ENCODE data around the gene IQSEC1. TPM values are rescaled to one million over a fixed set of nuclear protein-coding genes. Genes with fewer than 3 reads are reported as not detected.

IQSEC1 gene
- total and polyA plus RNA-seq, 2 of the 8 experiments (the other 6 are each of a cell fraction or from before 2014, with no cell fraction given) = 6.8 to 28.8 TPM

- no peaks in the 10 kb centered on the region for H3K79me1 ChIP-seq (ENCODE audit: low read depth, low read length)
- no peak overlapping the region for H3K9ac ChIP-seq (replicated peaks in 1 of 4; ENCODE audit: extremely low read depth in 1 of 4, low read depth in 3 of 4, low read length in 3 of 4)
- POLR2A ChIA-PET (ENCODE audit: partially characterized antibody) = interaction anchor here (1.0 to 1.8 kb wide), 5 partner anchors 31 to 62 kb away, joined by 3 to 5 read pairs (median 4); partner anchors contain the start of gene RPL32
- H3K36me3 ChIP-seq (ENCODE audit: control insufficient read depth in 2 of 4, insufficient read depth in 4 of 4, low read length in 3 of 4) = no peaks in the 10 kb centered on the region; a peak in 1 of 8 replicates
- no peak overlapping the region for H3K4me3 ChIP-seq (ENCODE audit: extremely low read depth in 1 of 4, insufficient read depth in 2 of 4, low read depth in 3 of 4, low read length in 4 of 4)
- no peak overlapping the region for H2AK5ac ChIP-seq (ENCODE audit: low read depth, low read length)
- no peaks in the 10 kb centered on the region for H3K23me2 ChIP-seq (ENCODE audit: low read depth, low read length)
- H3K23ac ChIP-seq (ENCODE audit: insufficient read length) = no peak overlapping the region
- H2BK20ac ChIP-seq (ENCODE audit: low read length) = no peak overlapping the region
- no peak overlapping the region for H2BK12ac ChIP-seq (ENCODE audit: low read depth, low read length)
- H3K4me1 ChIP-seq (replicated peaks in 1 of 4; ENCODE audit: control insufficient read depth in 3 of 4, insufficient read depth in 4 of 4, low read length in 3 of 4) = peaks cover 0 to 2% (median 0%) of the 10 kb centered on the region in 4 experiments; a peak in 2 of 7 replicates
- WGBS, 2 experiments (ENCODE audit: extremely low coverage in 1 of 2, insufficient coverage in 1 of 2, insufficient read length in 1 of 2, insufficient replicate concordance in 2 of 2, low coverage in 1 of 2, low lambda C conversion rate in 2 of 2, missing lambda C conversion rate in 1 of 2) = 86% methylated on average over 9 of the region's 9 CpGs; no CpG with 5 or more reads in 1 of the 2 experiments
- FAIRE-seq (no peak), DNase-seq (ENCODE audit: low read depth in 1 of 2, low spot score in 2 of 2) (no peak)
- H3K79me2 ChIP-seq (ENCODE audit: control insufficient read depth in 1 of 2, insufficient read depth in 2 of 2, low read length in 2 of 2) = no peaks in the 10 kb centered on the region
- no peak overlapping the region for H3K14ac ChIP-seq (ENCODE audit: insufficient read length)
- no peak overlapping the region for H2BK5ac ChIP-seq (ENCODE audit: low read depth, low read length)
- H2AFZ ChIP-seq (ENCODE audit: low read length) = no peak overlapping the region
- CTCF ChIA-PET (ENCODE audit: partially characterized antibody) = interaction anchor here (0.6 to 14.8 kb wide), 6 partner anchors 8 to 93 kb away, joined by 3 to 353 read pairs (median 3); partner anchors contain the start of gene RPL32
- no peak overlapping the region for H4K91ac ChIP-seq (replicated peaks; ENCODE audit: insufficient read length, low read length)
- no peak overlapping the region for H2BK15ac ChIP-seq (ENCODE audit: low read length)
- no peak overlapping the region for H3K4me2 ChIP-seq (ENCODE audit: insufficient read depth in 1 of 2, low read depth in 2 of 2, low read length in 2 of 2)
- no peak overlapping the region for H3K4ac ChIP-seq (replicated peaks; ENCODE audit: insufficient read length, low read depth, low read length)
- H2BK120ac ChIP-seq (replicated peaks; ENCODE audit: low read depth, low read length) = no peak overlapping the region
- no peaks in the 10 kb centered on the region for H3K9me3 ChIP-seq (ENCODE audit: insufficient read depth in 2 of 2, low read depth in 1 of 2, low read length in 1 of 2)
- peaks cover 0 to 9% (median 1%) of the 10 kb centered on the region in 4 experiments; a peak in 4 of 7 replicates for H3K27me3 ChIP-seq (replicated peaks in 1 of 4; ENCODE audit: control insufficient read depth in 3 of 4, extremely low read depth in 1 of 4, insufficient read depth in 3 of 4, low read length in 3 of 4)
- no peak overlapping the region for H3K27ac ChIP-seq (ENCODE audit: low read depth, low read length)
- no peak overlapping the region for H3K18ac ChIP-seq (ENCODE audit: extremely low read depth, low read length)
- no peak overlapping the region for H4K8ac ChIP-seq (ENCODE audit: extremely low read depth, insufficient read depth, low read length)
- no peak overlapping the region for H4K5ac ChIP-seq (ENCODE audit: insufficient read length, low read depth, low read length)
- H3K56ac ChIP-seq (replicated peaks; ENCODE audit: insufficient read length, low read depth, low read length) = no peak overlapping the region
- peaks cover 0 to 3% of the 10 kb centered on the region in 2 experiments for H4K20me1 ChIP-seq (replicated peaks in 1 of 2; ENCODE audit: control insufficient read depth in 1 of 2, insufficient read depth in 2 of 2, low read length in 2 of 2)
- no peak for TF ChIP-seq MAX (IDR thresholded peaks at IDR 0.05)
- TF ChIP-seq, protein P1, sequence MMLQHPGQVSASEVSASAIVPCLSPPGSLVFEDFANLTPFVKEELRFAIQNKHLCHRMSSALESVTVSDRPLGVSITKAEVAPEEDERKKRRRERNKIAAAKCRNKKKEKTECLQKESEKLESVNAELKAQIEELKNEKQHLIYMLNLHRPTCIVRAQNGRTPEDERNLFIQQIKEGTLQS (IDR thresholded peaks at IDR 0.05; ENCODE audit: insufficient read depth, low read depth, low read length) = no peak
- no peak for TF ChIP-seq RXRA (IDR thresholded peaks at IDR 0.05; ENCODE audit: insufficient read depth, low read depth, low read length)
- TF ChIP-seq MAFK (IDR thresholded peaks at IDR 0.05; ENCODE audit: low read depth, low read length) = no peak
- TF ChIP-seq BACH1 (IDR thresholded peaks at IDR 0.05; ENCODE audit: low read length) = no peak
- TF ChIP-seq EP300 (IDR thresholded peaks at IDR 0.05; ENCODE audit: borderline replicate concordance in 1 of 2, low read depth in 2 of 2, low read length in 2 of 2) = no peak
- TF ChIP-seq CBX8 (IDR thresholded peaks at IDR 0.05; ENCODE audit: borderline replicate concordance, low read depth, low read length) = no peak
- no peak for TF ChIP-seq EZH2 (IDR thresholded peaks at IDR 0.05; ENCODE audit: low read depth, low read length, severe bottlenecking)
- no peak for TF ChIP-seq CBX5 (IDR thresholded peaks at IDR 0.05; ENCODE audit: low read depth, low read length)
- TF ChIP-seq SP2 (IDR thresholded peaks at IDR 0.05; ENCODE audit: low read length) = no peak
- TF ChIP-seq TAF1 (IDR thresholded peaks at IDR 0.05; ENCODE audit: low read depth, low read length) = no peak
- no peak for TF ChIP-seq YY1 (IDR thresholded peaks at IDR 0.05; ENCODE audit: low read depth, low read length)
- TF ChIP-seq JUN (IDR thresholded peaks at IDR 0.05; ENCODE audit: low read depth, low read length) = no peak
- no peak for TF ChIP-seq CHD1 (IDR thresholded peaks at IDR 0.05; ENCODE audit: low read depth, low read length)
These were observed 179.4 kb downstream of the IQSEC1 start for GRCh38 chr3:12893852-12894251.
